ENCODE data around the gene USP54.
"Not testable (repeated sequence)": the region's sequence is repeated elsewhere in the genome, so short reads cannot be mapped to it uniquely, and the experiment has no call there.

The USP54 gene

GRCh38 chr10:73577788-73578187, 13.4 kb downstream of the USP54 start:
- H3K27me3 ChIP-seq (replicated peaks in 2 of 5; ENCODE audit: control insufficient read depth in 4 of 5, insufficient read depth in 5 of 5, low read length in 4 of 5), result no peaks in the 10 kb centered on the region
- no peaks in the 10 kb centered on the region for H3K9me3 ChIP-seq (ENCODE audit: control extremely low read depth in 1 of 5, control insufficient read depth in 4 of 5, insufficient read depth in 2 of 5, low read depth in 1 of 5, low read length in 4 of 5)
- H3K36me3 ChIP-seq (ENCODE audit: control insufficient read depth in 4 of 4, insufficient read depth in 4 of 4, low read length in 3 of 4), result peaks cover 0 to 4% (median 0%) of the 10 kb centered on the region in 4 experiments
- WGBS (ENCODE audit: insufficient coverage), result no CpG with 5 or more reads among the region's 1 CpG
- no peak overlapping the region for H3K4me3 ChIP-seq (ENCODE audit: control insufficient read depth in 1 of 7, extremely low read depth in 1 of 7, insufficient read depth in 4 of 7, low read depth in 2 of 7, low read length in 6 of 7)
- POLR2A ChIA-PET, result no interaction called here
- CTCF ChIA-PET, result no interaction called here
- DNase-seq, result no peak
- no peaks in the 10 kb centered on the region for H3K4me1 ChIP-seq (ENCODE audit: control extremely low read depth in 1 of 4, control insufficient read depth in 4 of 4, insufficient read depth in 4 of 4, low read length in 3 of 4)
- no peak overlapping the region for H3K27ac ChIP-seq (ENCODE audit: insufficient read depth in 1 of 2, low read depth in 1 of 2, low read length in 2 of 2, poor library complexity in 1 of 2, severe bottlenecking in 2 of 2)

DNA sequence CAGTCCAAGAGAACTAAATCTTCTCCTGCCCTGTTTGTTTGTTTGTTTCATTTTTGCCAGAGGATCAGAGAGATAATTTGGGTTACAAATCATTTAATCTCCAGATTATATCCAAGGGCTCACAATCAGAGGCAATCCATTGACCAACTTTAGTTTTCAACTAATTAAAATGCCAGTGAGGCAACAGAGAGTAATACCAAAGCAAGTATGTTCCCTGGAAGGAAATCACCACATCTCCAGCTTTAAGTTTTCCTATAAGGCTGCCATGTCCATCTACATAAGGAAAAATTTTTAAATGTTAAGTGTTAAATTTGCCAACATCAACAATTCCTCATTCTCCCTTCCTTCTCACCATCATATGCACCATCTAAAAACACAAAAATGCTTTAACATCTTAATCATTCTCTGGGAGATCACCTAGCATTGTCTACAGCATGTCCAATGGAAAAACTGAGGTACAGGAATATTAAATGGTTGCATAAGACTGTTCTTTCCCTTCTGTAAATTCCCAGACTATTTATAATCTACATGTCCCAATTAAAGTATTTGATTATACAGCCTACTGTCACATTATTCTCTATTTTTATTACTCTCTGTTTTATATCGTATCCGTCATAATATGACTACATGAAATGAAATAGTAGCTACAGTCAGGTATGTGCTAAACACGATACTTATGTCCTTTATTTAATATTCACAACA, 14.1 kb downstream of the USP54 start:
- ChIA-PET POLR2A (no interaction called here), CTCF (no interaction called here)
- H3K27me3 ChIP-seq (replicated peaks in 2 of 5; ENCODE audit: control insufficient read depth in 4 of 5, insufficient read depth in 5 of 5, low read length in 4 of 5), result no peaks in the 10 kb centered on the region
- H3K4me3 ChIP-seq (ENCODE audit: control insufficient read depth in 1 of 7, extremely low read depth in 1 of 7, insufficient read depth in 4 of 7, low read depth in 2 of 7, low read length in 6 of 7), result no peak overlapping the region
- H3K4me1 ChIP-seq (ENCODE audit: control extremely low read depth in 1 of 4, control insufficient read depth in 4 of 4, insufficient read depth in 4 of 4, low read length in 3 of 4), result no peaks in the 10 kb centered on the region
- WGBS (ENCODE audit: insufficient coverage), result no CpG with 5 or more reads among the region's 3 CpGs
- no peak for DNase-seq
- no peak overlapping the region for H3K27ac ChIP-seq (ENCODE audit: insufficient read depth in 1 of 2, low read depth in 1 of 2, low read length in 2 of 2, poor library complexity in 1 of 2, severe bottlenecking in 2 of 2)
- peaks cover 0 to 4% (median 0%) of the 10 kb centered on the region in 4 experiments for H3K36me3 ChIP-seq (ENCODE audit: control insufficient read depth in 4 of 4, insufficient read depth in 4 of 4, low read length in 3 of 4)
- H3K9me3 ChIP-seq (ENCODE audit: control extremely low read depth in 1 of 5, control insufficient read depth in 4 of 5, insufficient read depth in 2 of 5, low read depth in 1 of 5, low read length in 4 of 5), result no peaks in the 10 kb centered on the region

DNA sequence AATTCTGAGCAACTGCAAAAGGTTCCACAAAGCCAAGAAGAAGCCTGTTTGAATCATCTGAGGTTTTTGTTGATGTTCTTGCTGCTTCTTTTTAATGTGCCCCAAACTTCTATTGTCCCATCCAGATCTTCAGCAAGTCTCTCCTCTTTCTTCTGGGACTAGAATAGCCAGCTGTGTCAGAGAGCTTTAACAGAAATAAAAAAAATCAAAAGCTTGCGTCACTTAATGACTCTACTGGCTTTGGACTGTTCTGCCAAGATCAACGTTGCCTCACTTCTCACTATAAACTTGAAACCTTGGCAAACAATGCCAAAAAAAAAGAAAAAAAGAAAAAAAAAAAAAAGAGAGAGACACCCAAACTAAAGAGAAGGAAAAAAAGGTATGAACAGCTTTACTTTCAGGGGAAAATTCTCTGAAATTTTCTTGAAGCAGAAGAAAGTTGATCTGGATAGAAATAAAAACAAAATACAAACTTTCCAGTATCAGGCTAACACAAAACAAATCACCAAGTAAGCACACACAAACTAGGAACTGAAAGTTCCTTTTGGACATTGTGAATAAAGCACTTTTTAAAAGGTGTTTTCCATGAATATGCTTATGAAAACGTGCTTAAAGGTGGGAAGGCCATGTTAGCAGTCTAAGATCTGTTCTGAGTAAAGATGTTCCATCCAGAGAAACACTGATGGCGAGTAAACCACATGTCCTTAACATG, 14.8 kb downstream of the USP54 start:
- 91% methylated on average over 1 of the region's 4 CpGs for WGBS (ENCODE audit: insufficient coverage)
- POLR2A ChIA-PET, result no interaction called here
- no peak overlapping the region for H3K4me3 ChIP-seq (ENCODE audit: control insufficient read depth in 1 of 7, extremely low read depth in 1 of 7, insufficient read depth in 4 of 7, low read depth in 2 of 7, low read length in 6 of 7)

DNA sequence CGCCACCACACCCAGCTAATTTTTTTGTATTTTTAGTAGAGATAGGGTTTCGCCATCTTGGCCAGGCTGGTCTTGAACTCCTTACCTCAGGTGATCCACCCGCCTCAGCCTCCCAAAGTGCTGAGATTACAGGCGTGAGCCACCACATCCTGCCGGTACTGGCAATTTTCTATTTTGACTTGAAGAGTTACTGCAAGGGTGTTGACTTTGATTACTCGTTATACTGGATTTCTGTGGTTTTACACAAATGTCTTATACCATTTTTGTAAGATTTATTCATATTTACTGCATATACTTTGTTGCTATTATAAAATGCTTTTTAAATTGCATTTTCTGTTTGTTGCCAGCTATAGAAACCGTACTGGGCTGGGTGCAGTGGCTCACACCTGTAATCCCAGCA, 24.1 kb downstream of the USP54 start:
- H3K27me3 ChIP-seq (replicated peaks in 2 of 5; ENCODE audit: control insufficient read depth in 4 of 5, insufficient read depth in 5 of 5, low read length in 4 of 5); H3K4me1 ChIP-seq (ENCODE audit: control extremely low read depth in 1 of 4, control insufficient read depth in 4 of 4, insufficient read depth in 4 of 4, low read length in 3 of 4); DNase-seq; H3K4me3 ChIP-seq (ENCODE audit: control insufficient read depth in 1 of 7, extremely low read depth in 1 of 7, insufficient read depth in 4 of 7, low read depth in 2 of 7, low read length in 6 of 7); H3K36me3 ChIP-seq (ENCODE audit: control insufficient read depth in 4 of 4, insufficient read depth in 4 of 4, low read length in 3 of 4); POLR2A ChIA-PET; H3K27ac ChIP-seq (ENCODE audit: insufficient read depth in 1 of 2, low read depth in 1 of 2, low read length in 2 of 2, poor library complexity in 1 of 2, severe bottlenecking in 2 of 2); H3K9me3 ChIP-seq (ENCODE audit: control extremely low read depth in 1 of 5, control insufficient read depth in 4 of 5, insufficient read depth in 2 of 5, low read depth in 1 of 5, low read length in 4 of 5): not testable (repeated sequence)
- WGBS (ENCODE audit: insufficient coverage), result no CpG with 5 or more reads among the region's 7 CpGs
- CTCF ChIA-PET, result interaction anchor here (1.0 kb wide), 1 partner anchor 76 kb away, joined by 3 read pairs; no protein-coding TSS in a partner anchor

More for the DNA sequence above, 14.8 kb downstream of the USP54 start:
- no peaks in the 10 kb centered on the region for H3K27me3 ChIP-seq (replicated peaks in 2 of 5; ENCODE audit: control insufficient read depth in 4 of 5, insufficient read depth in 5 of 5, low read length in 4 of 5)
- H3K9me3 ChIP-seq (ENCODE audit: control extremely low read depth in 1 of 5, control insufficient read depth in 4 of 5, insufficient read depth in 2 of 5, low read depth in 1 of 5, low read length in 4 of 5), result no peaks in the 10 kb centered on the region
- no peaks in the 10 kb centered on the region for H3K4me1 ChIP-seq (ENCODE audit: control extremely low read depth in 1 of 4, control insufficient read depth in 4 of 4, insufficient read depth in 4 of 4, low read length in 3 of 4)
- H3K27ac ChIP-seq (ENCODE audit: insufficient read depth in 1 of 2, low read depth in 1 of 2, low read length in 2 of 2, poor library complexity in 1 of 2, severe bottlenecking in 2 of 2), result no peak overlapping the region
- CTCF ChIA-PET, result no interaction called here
- no peak for DNase-seq
- peaks cover 0 to 4% (median 0%) of the 10 kb centered on the region in 4 experiments for H3K36me3 ChIP-seq (ENCODE audit: control insufficient read depth in 4 of 4, insufficient read depth in 4 of 4, low read length in 3 of 4)

- Histone ChIP-seq H3K36me3 (ENCODE audit: control insufficient read depth in 4 of 4, insufficient read depth in 4 of 4, low read length in 3 of 4) (no peaks in the 10 kb centered on the region), H3K4me1 (ENCODE audit: control extremely low read depth in 1 of 4, control insufficient read depth in 4 of 4, insufficient read depth in 4 of 4, low read length in 3 of 4) (no peaks in the 10 kb centered on the region), H3K9me3 (ENCODE audit: control extremely low read depth in 1 of 5, control insufficient read depth in 4 of 5, insufficient read depth in 2 of 5, low read depth in 1 of 5, low read length in 4 of 5) (no peaks in the 10 kb centered on the region), H3K4me3 (ENCODE audit: control insufficient read depth in 1 of 7, extremely low read depth in 1 of 7, insufficient read depth in 4 of 7, low read depth in 2 of 7, low read length in 6 of 7) (no peak overlapping the region), H3K27ac (ENCODE audit: insufficient read depth in 1 of 2, low read depth in 1 of 2, low read length in 2 of 2, poor library complexity in 1 of 2, severe bottlenecking in 2 of 2) (no peak overlapping the region), H3K27me3 (replicated peaks in 2 of 5; ENCODE audit: control insufficient read depth in 4 of 5, insufficient read depth in 5 of 5, low read length in 4 of 5) (no peaks in the 10 kb centered on the region)
- CTCF ChIA-PET, result interaction anchor here (1.3 kb wide), 1 partner anchor 83 kb away, joined by 4 read pairs; no protein-coding TSS in a partner anchor
- POLR2A ChIA-PET, result interaction anchor here (0.6 kb wide), 1 partner anchor 25 kb away, joined by 3 read pairs; no protein-coding TSS in a partner anchor
- WGBS (ENCODE audit: insufficient coverage), result 93% methylated on average over 1 of the region's 1 CpG
- no peak for DNase-seq
These were observed 29.9 kb downstream of the USP54 start for GRCh38 chr10:73561192-73561591.

- Histone ChIP-seq H3K4me1 (ENCODE audit: control extremely low read depth in 1 of 4, control insufficient read depth in 4 of 4, insufficient read depth in 4 of 4, low read length in 3 of 4) (no peaks in the 10 kb centered on the region), H3K27ac (ENCODE audit: insufficient read depth in 1 of 2, low read depth in 1 of 2, low read length in 2 of 2, poor library complexity in 1 of 2, severe bottlenecking in 2 of 2) (no peak overlapping the region), H3K36me3 (ENCODE audit: control insufficient read depth in 4 of 4, insufficient read depth in 4 of 4, low read length in 3 of 4) (no peaks in the 10 kb centered on the region), H3K27me3 (replicated peaks in 2 of 5; ENCODE audit: control insufficient read depth in 4 of 5, insufficient read depth in 5 of 5, low read length in 4 of 5) (no peaks in the 10 kb centered on the region), H3K4me3 (ENCODE audit: control insufficient read depth in 1 of 7, extremely low read depth in 1 of 7, insufficient read depth in 4 of 7, low read depth in 2 of 7, low read length in 6 of 7) (no peak overlapping the region), H3K9me3 (ENCODE audit: control extremely low read depth in 1 of 5, control insufficient read depth in 4 of 5, insufficient read depth in 2 of 5, low read depth in 1 of 5, low read length in 4 of 5) (no peaks in the 10 kb centered on the region)
- ChIA-PET POLR2A (no interaction called here), CTCF (interaction anchor here (1.2 kb wide), 1 partner anchor 85 kb away, joined by 3 read pairs; no protein-coding TSS in a partner anchor)
- no peak for DNase-seq
- WGBS (ENCODE audit: insufficient coverage), result 100% methylated on average over 2 of the region's 6 CpGs
These were observed 31.6 kb downstream of the USP54 start for GRCh38 chr10:73559590-73559989.

DNA sequence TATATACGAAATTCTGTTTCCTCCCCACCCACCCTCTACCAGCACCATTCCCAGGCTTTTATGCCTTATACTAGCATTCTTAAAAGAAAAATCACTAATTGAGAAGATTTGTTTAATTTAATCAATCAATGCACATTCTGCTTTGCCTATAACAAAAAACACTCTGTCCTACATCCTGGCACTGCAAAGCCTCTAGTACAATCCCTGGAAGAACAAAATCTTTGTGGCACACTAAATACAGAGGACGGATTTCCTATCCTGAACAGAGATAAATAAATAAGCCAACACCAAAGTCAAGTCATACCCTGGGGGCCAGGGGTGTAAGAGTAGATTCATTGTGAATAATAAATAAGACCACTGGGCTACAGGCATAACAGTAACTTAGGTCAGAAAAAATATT, 34.3 kb downstream of the USP54 start:
- Histone ChIP-seq H3K36me3 (ENCODE audit: control insufficient read depth in 4 of 4, insufficient read depth in 4 of 4, low read length in 3 of 4) (no peaks in the 10 kb centered on the region), H3K27ac (ENCODE audit: insufficient read depth in 1 of 2, low read depth in 1 of 2, low read length in 2 of 2, poor library complexity in 1 of 2, severe bottlenecking in 2 of 2) (no peak overlapping the region), H3K27me3 (replicated peaks in 2 of 5; ENCODE audit: control insufficient read depth in 4 of 5, insufficient read depth in 5 of 5, low read length in 4 of 5) (no peaks in the 10 kb centered on the region), H3K9me3 (ENCODE audit: control extremely low read depth in 1 of 5, control insufficient read depth in 4 of 5, insufficient read depth in 2 of 5, low read depth in 1 of 5, low read length in 4 of 5) (no peaks in the 10 kb centered on the region), H3K4me3 (ENCODE audit: control insufficient read depth in 1 of 7, extremely low read depth in 1 of 7, insufficient read depth in 4 of 7, low read depth in 2 of 7, low read length in 6 of 7) (no peak overlapping the region), H3K4me1 (ENCODE audit: control extremely low read depth in 1 of 4, control insufficient read depth in 4 of 4, insufficient read depth in 4 of 4, low read length in 3 of 4) (no peaks in the 10 kb centered on the region)
- DNase-seq, result no peak
- WGBS (ENCODE audit: insufficient coverage), result no CpG with 5 or more reads among the region's 2 CpGs
- ChIA-PET CTCF (no interaction called here), POLR2A (no interaction called here)
